Stimulated activated naive B cell treated with anti-CD40 and anti-IgM and Interleukin-4, amounts not matched to agents 10 μg/mL and 1 μg/mL and 100 μg/mL, for 72 hours (primary cell): ENCODE measurements around the gene PCDHA12.
A peak's percentile ranks its signal among the peaks of the same experiment; 100 is the strongest.
"Not testable (repeated sequence)": the region's sequence is repeated elsewhere in the genome, so short reads cannot be mapped to it uniquely, and the experiment has no call there.

ENCODE experiments used
- ATAC-seq, 2 donors: fragments of 150-1000 bp; cut with Tn5 transposase; replicated peaks; 2 replicates each; pipeline ENCODE4 v1.10.0; 2021; ENCODE audit warnings: moderate library complexity in 1 of 2
- DNase-seq: peaks from one replicate; pipeline ENCODE4 v3.0.0; 2021
- H3K27ac Mint-ChIP-seq: one replicate; pipeline ENCODE4 v1.8.0; 2022; ENCODE audit warnings: mild to moderate bottlenecking, mixed read lengths
- H3K27me3 Mint-ChIP-seq, 2 donors: one replicate each; pipeline ENCODE4 v1.8.0; 2022; ENCODE audit warnings: mixed read lengths in 2 of 2
- H3K36me3 Mint-ChIP-seq, 2 donors: one replicate each; pipeline ENCODE4 v1.8.0; 2022; ENCODE audit warnings: mixed read lengths in 2 of 2, mild to moderate bottlenecking in 1 of 2
- H3K4me1 Mint-ChIP-seq, 2 donors: one replicate each; pipeline ENCODE4 v1.8.0; 2022; ENCODE audit warnings: mixed read lengths in 2 of 2, mild to moderate bottlenecking in 1 of 2
- H3K4me3 Mint-ChIP-seq, 2 donors: one replicate each; pipeline ENCODE4 v1.8.0; 2022; ENCODE audit warnings: mild to moderate bottlenecking in 2 of 2, mixed read lengths in 2 of 2, moderate library complexity in 1 of 2
- H3K9me3 Mint-ChIP-seq, 2 donors: one replicate each; pipeline ENCODE4 v1.8.0; 2022; ENCODE audit warnings: mixed read lengths in 2 of 2, mild to moderate bottlenecking in 1 of 2

Gene PCDHA12

GRCh38 chr5:140849831-140850634, 25.1 kb upstream of the PCDHA12 start:
- not testable (repeated sequence) for H3K36me3 Mint-ChIP-seq, ATAC-seq, H3K27ac Mint-ChIP-seq, H3K4me1 Mint-ChIP-seq, H3K9me3 Mint-ChIP-seq, H3K4me3 Mint-ChIP-seq, DNase-seq
- H3K27me3 Mint-ChIP-seq: peaks cover 14 to 26% of the 10 kb centered on the region in 2 donors

GRCh38 chr5:140855772-140856674, 19.1 kb upstream of the PCDHA12 start, which contains the start of gene PCDHA10:
Gene PCDHA10 (plus strand): TSS chr5:140855897. CDS start chr5:140856049, 152 bp downstream.
- ATAC-seq: no peak
- Mint-ChIP-seq H3K9me3 (peaks cover 6 to 12% of the 10 kb centered on the region in 2 donors), H3K27me3 (peaks cover 12 to 31% of the 10 kb centered on the region in 2 donors), H3K27ac (no peak within 1 kb of the TSS), H3K36me3 (peaks cover 4 to 7% of the 10 kb centered on the region in 2 donors), H3K4me1 (no peaks in the 10 kb centered on the region), H3K4me3 (no peak within 1 kb of the TSS)
- no peak for DNase-seq

GRCh38 chr5:140857177-140857986, 17.7 kb upstream of the PCDHA12 start:
- Mint-ChIP-seq H3K27ac (no peak overlapping the region), H3K4me3 (no peak overlapping the region), H3K36me3 (peaks cover 4 to 8% of the 10 kb centered on the region in 2 donors), H3K9me3 (peaks cover 6 to 12% of the 10 kb centered on the region in 2 donors), H3K4me1 (no peaks in the 10 kb centered on the region), H3K27me3 (peaks cover 12 to 36% of the 10 kb centered on the region in 2 donors)
- ATAC-seq: no peak
- no peak for DNase-seq

GRCh38 chr5:140857987-140858240, 17.2 kb upstream of the PCDHA12 start:
- Mint-ChIP-seq H3K9me3 (peaks cover 6 to 12% of the 10 kb centered on the region in 2 donors), H3K36me3 (peaks cover 4 to 11% of the 10 kb centered on the region in 2 donors), H3K4me3 (no peak overlapping the region), H3K27me3 (peaks cover 12 to 40% of the 10 kb centered on the region in 2 donors), H3K4me1 (no peaks in the 10 kb centered on the region), H3K27ac (no peak overlapping the region)
- ATAC-seq (no peak), DNase-seq (no peak)

- Mint-ChIP-seq H3K4me1 (no peaks in the 10 kb centered on the region), H3K9me3 (peaks cover 3 to 4% of the 10 kb centered on the region in 2 donors), H3K27ac (no peak overlapping the region), H3K36me3 (peaks cover 1 to 3% of the 10 kb centered on the region in 2 donors), H3K27me3 (peaks cover 3 to 19% of the 10 kb centered on the region in 2 donors), H3K4me3 (no peak overlapping the region)
- ATAC-seq: no peak
- DNase-seq: no peak
Observed at GRCh38 chr5:140862441-140863295, 12.4 kb upstream of the PCDHA12 start.

GRCh38 chr5:140868721-140869554, 6.2 kb upstream of the PCDHA12 start, which contains the start of gene PCDHA11:
Gene PCDHA11 (plus strand): TSS chr5:140868957. CDS start chr5:140869104, 147 bp downstream.
- Mint-ChIP-seq H3K4me3 (no peak within 1 kb of the TSS), H3K36me3 (peaks cover 0 to 3% of the 10 kb centered on the region in 2 donors), H3K4me1 (no peaks in the 10 kb centered on the region), H3K9me3 (peaks cover 0 to 3% of the 10 kb centered on the region in 2 donors), H3K27ac (no peak within 1 kb of the TSS), H3K27me3 (peaks cover 4 to 18% of the 10 kb centered on the region in 2 donors)
- DNase-seq: no peak
- ATAC-seq: no peak

- no peak for DNase-seq
- H3K4me3 Mint-ChIP-seq: no peak overlapping the region
- no peaks in the 10 kb centered on the region for H3K4me1 Mint-ChIP-seq
- no peak overlapping the region for H3K27ac Mint-ChIP-seq
- no peak for ATAC-seq
- peaks cover 4 to 14% of the 10 kb centered on the region in 2 donors for H3K27me3 Mint-ChIP-seq
- H3K9me3 Mint-ChIP-seq: peaks cover 0 to 3% of the 10 kb centered on the region in 2 donors
- peaks cover 0 to 3% of the 10 kb centered on the region in 2 donors for H3K36me3 Mint-ChIP-seq
Observed at GRCh38 chr5:140869555-140869886, 5.6 kb upstream of the PCDHA12 start.

GRCh38 chr5:140870221-140871201, 4.6 kb upstream of the PCDHA12 start:
- Mint-ChIP-seq H3K4me1 (no peaks in the 10 kb centered on the region), H3K27me3 (peaks cover 4 to 19% of the 10 kb centered on the region in 2 donors), H3K27ac (no peak overlapping the region), H3K9me3 (peaks cover 0 to 3% of the 10 kb centered on the region in 2 donors), H3K4me3 (no peak overlapping the region), H3K36me3 (peaks cover 0 to 3% of the 10 kb centered on the region in 2 donors)
- ATAC-seq (no peak), DNase-seq (no peak)

GRCh38 chr5:140876541-140877261, 1.6 kb downstream of the PCDHA12 start:
- Mint-ChIP-seq H3K27me3 (peaks cover 15 to 46% of the 10 kb centered on the region in 2 donors), H3K9me3 (peaks cover 9 to 10% of the 10 kb centered on the region in 2 donors)
- H3K36me3 Mint-ChIP-seq, H3K4me1 Mint-ChIP-seq, H3K4me3 Mint-ChIP-seq, H3K27ac Mint-ChIP-seq, ATAC-seq, DNase-seq: not testable (repeated sequence)

- Mint-ChIP-seq H3K27ac (no peak overlapping the region), H3K4me1 (no peaks in the 10 kb centered on the region)
Observed at GRCh38 chr5:140877262-140877581, 2.1 kb downstream of the PCDHA12 start.

GRCh38 chr5:140881889-140882590, 6.9 kb downstream of the PCDHA12 start, which contains the start of gene PCDHA13:
Gene PCDHA13 (plus strand): TSS chr5:140882124. CDS start chr5:140882269, 145 bp downstream.
- peaks cover 20 to 27% of the 10 kb centered on the region in 2 donors for H3K27me3 Mint-ChIP-seq
- H3K4me3 Mint-ChIP-seq: no peak within 1 kb of the TSS
- H3K36me3 Mint-ChIP-seq: peaks cover 2 to 7% of the 10 kb centered on the region in 2 donors
- H3K4me1 Mint-ChIP-seq: no peaks in the 10 kb centered on the region
- ATAC-seq: no peak
- peaks cover 9 to 14% of the 10 kb centered on the region in 2 donors for H3K9me3 Mint-ChIP-seq
- DNase-seq: no peak
- peak within 1 kb of the TSS; percentile 63 for H3K27ac Mint-ChIP-seq

More at GRCh38 chr5:140877262-140877581, 2.1 kb downstream of the PCDHA12 start:
- Mint-ChIP-seq H3K27me3 (peaks cover 19 to 48% of the 10 kb centered on the region in 2 donors), H3K9me3 (peaks cover 9 to 12% of the 10 kb centered on the region in 2 donors), H3K4me3 (no peak overlapping the region), H3K36me3 (peaks cover 0 to 7% of the 10 kb centered on the region in 2 donors)
- DNase-seq (no peak), ATAC-seq (no peak)
